Endothelial cell of umbilical vein (primary cell): ENCODE data around the gene TMOD1. TPM values are rescaled to one million over a fixed set of nuclear protein-coding genes. Genes with fewer than 3 reads are reported as not detected.

Experiments
- BruUV-seq: library from RNA; stranded (reverse); fragments of 400-500 nt; replicated peaks from 2 replicates; lab custom pipeline; 2021; lab: Mats Ljungman, UMichigan
- CTCF ChIA-PET: fragments of 300-600, 350-600 bp; sonication (Branson Sonifier 250); formaldehyde crosslinking; loops from one replicate; lab custom pipeline; 2021; ENCODE audit warnings: antibody characterized with exemption, inconsistent platforms; lab: Charles Lee
- POLR2A ChIA-PET: fragments of 300-600, 350-600 bp; sonication (Branson Sonifier 250); formaldehyde crosslinking; loops from one replicate; lab custom pipeline; 2021; ENCODE audit warnings: antibody characterized with exemption, inconsistent platforms; lab: Charles Lee
- DNase-seq: peaks from one replicate; pipeline ENCODE4 v3.0.0-alpha.2; 2011; ENCODE audit warnings: low read depth, low spot score
- FAIRE-seq: peaks from 2 replicates; lab custom pipeline; 2011; peaks lifted over from hg19 to GRCh38; lab: Jason Lieb, UNC
- H2AFZ ChIP-seq: 2 replicates; pipeline ENCODE4 v1.6.0; 2012; ENCODE audit warnings: low read depth, low read length, control low read depth, inconsistent platforms
- H3K27ac ChIP-seq: 2 replicates; pipeline ENCODE4 v1.5.1; 2011; ENCODE audit warnings: low read depth, mild to moderate bottlenecking, control low read depth, low read length, moderate library complexity; ENCODE audit not compliant: insufficient read depth
- H3K27me3 ChIP-seq, 2 experiments: 2 replicates each; pipeline versions ENCODE4 v1.6.0 to v1.6.1; 2011; ENCODE audit warnings: low read length in 2 of 2, mixed read lengths in 1 of 2; ENCODE audit not compliant: control insufficient read depth in 2 of 2, insufficient read depth in 2 of 2
- H3K36me3 ChIP-seq, 2 experiments: 2 replicates in 1 of 2; 3 replicates in 1 of 2; pipeline ENCODE4 v1.5.1; 2011; ENCODE audit warnings: low read length in 2 of 2, mild to moderate bottlenecking in 1 of 2, moderate library complexity in 1 of 2; ENCODE audit not compliant: control insufficient read depth in 2 of 2, insufficient read depth in 2 of 2; ENCODE audit errors: extremely low read depth in 1 of 2
- H3K4me1 ChIP-seq: 3 replicates; pipeline ENCODE4 v1.5.1; 2011; ENCODE audit warnings: mild to moderate bottlenecking, low read length; ENCODE audit not compliant: control insufficient read depth, insufficient read depth; ENCODE audit errors: extremely low read depth
- H3K4me2 ChIP-seq: 2 replicates; pipeline ENCODE4 v1.6.1; 2011; ENCODE audit warnings: low read length, control low read depth, mixed read lengths; ENCODE audit not compliant: insufficient read depth
- H3K4me3 ChIP-seq, 3 experiments: fragments of 200-600 bp in 1 of 3; sonication (generic), shearing (Covaris generic) in 1 of 3; replicated peaks in 1 of 3; 2 replicates each; pipeline ENCODE4 v1.5.1; 2011 to 2016; ENCODE audit warnings: control low read depth in 3 of 3, low read length in 3 of 3, mild to moderate bottlenecking in 2 of 3, inconsistent platforms in 1 of 3, low read depth in 1 of 3, moderate library complexity in 1 of 3; ENCODE audit not compliant: insufficient read depth in 1 of 3
- H3K79me2 ChIP-seq: 2 replicates; pipeline ENCODE4 v1.6.0; 2012; ENCODE audit warnings: low read length, inconsistent platforms; ENCODE audit not compliant: control insufficient read depth, insufficient read depth
- H3K9ac ChIP-seq: replicated peaks from 2 replicates; pipeline ENCODE3; 2011; ENCODE audit warnings: low read length, control low read depth; ENCODE audit not compliant: insufficient read depth; ENCODE audit errors: extremely low read depth
- H3K9me1 ChIP-seq: replicated peaks from 3 replicates; pipeline ENCODE4 v1.6.0; 2011; ENCODE audit warnings: mild to moderate bottlenecking, low read length; ENCODE audit not compliant: control insufficient read depth, insufficient read depth; ENCODE audit errors: extremely low read depth
- H3K9me3 ChIP-seq: replicated peaks from 2 replicates; pipeline ENCODE4 v1.5.1; 2012; ENCODE audit warnings: low read length, inconsistent platforms; ENCODE audit not compliant: control insufficient read depth, insufficient read depth
- H4K20me1 ChIP-seq: replicated peaks from 2 replicates; pipeline ENCODE3; 2011; ENCODE audit warnings: mild to moderate bottlenecking, low read length; ENCODE audit not compliant: control insufficient read depth, insufficient read depth; ENCODE audit errors: extremely low read depth
- EZH2 ChIP-seq: IDR thresholded peaks from 2 replicates; pipeline ENCODE4 v1.6.1; 2012; ENCODE audit warnings: borderline replicate concordance, low read depth, mild to moderate bottlenecking, moderate library complexity, low read length, inconsistent platforms; ENCODE audit not compliant: severe bottlenecking
- FOS ChIP-seq: IDR thresholded peaks from 2 replicates; pipeline ENCODE4 v1.6.1; 2011; ENCODE audit warnings: mild to moderate bottlenecking, low read length, moderate library complexity, borderline replicate concordance; ENCODE audit not compliant: insufficient read depth
- GATA2 ChIP-seq: IDR thresholded peaks from 2 replicates; pipeline ENCODE4 v1.7.0; 2011; ENCODE audit warnings: low read depth, mild to moderate bottlenecking, moderate library complexity, mixed read lengths, low read length; ENCODE audit not compliant: insufficient read length, insufficient read depth
- JUN ChIP-seq: IDR thresholded peaks from 2 replicates; pipeline ENCODE4 v1.6.1; 2011; ENCODE audit warnings: borderline replicate concordance, low read depth; ENCODE audit not compliant: insufficient read length, insufficient read depth
- MYC ChIP-seq: IDR thresholded peaks from one replicate; pipeline ENCODE4 v1.6.1; 2011; ENCODE audit warnings: mild to moderate bottlenecking, low read depth, low read length
- POLR2A ChIP-seq: IDR thresholded peaks from 2 replicates; pipeline ENCODE4 v1.6.1; 2012; ENCODE audit warnings: low read depth, mild to moderate bottlenecking, control low read depth, low read length
- POLR2AphosphoS5 ChIP-seq: IDR thresholded peaks from 2 replicates; pipeline ENCODE4 v1.6.1; 2012; ENCODE audit warnings: low read depth, mild to moderate bottlenecking, control low read depth, low read length, moderate library complexity; ENCODE audit not compliant: insufficient read depth
- dilution Hi-C: fragments of 300-500 bp; cut with MboI; formaldehyde crosslinking; loops from one replicate; pipeline ENCODE4 v1.15.0; 2019; ENCODE audit warnings: low sequenced_read_pairs; ENCODE audit not compliant: extremely low pct_ligation_motif_present
- intact Hi-C: fragments of 100-400 bp; cut with micrococcal nuclease; formaldehyde crosslinking; loops from one replicate; pipeline ENCODE4 v1.10.0; 2022
- polyA plus RNA-seq, 4 experiments: library from polyadenylated mRNA; depleted of rRNA in 3 of 4; stranded (reverse) in 3 of 4; unstranded in 1 of 4; fragments of >200 nt; gene quantifications; 2 replicates each; pipeline versions ENCODE4 v1.2.1 to v1.2.3, GENCODE V29; 2011 to 2012; ENCODE audit warnings: missing spikeins in 1 of 4
- total RNA-seq: library from RNA; stranded (reverse); gene quantifications from 2 replicates; pipeline ENCODE4 v1.2.3, GENCODE V29; 2021
- TF ChIP-seq, protein P1 (sequence below): IDR thresholded peaks from 2 replicates; pipeline ENCODE4 v1.6.1; 2011; ENCODE audit not compliant: insufficient read depth, insufficient read length
- TF ChIP-seq, protein P2 (sequence below), 2 donors: IDR thresholded peaks; 1 replicate in 1 of 2; 2 replicates in 1 of 2; pipeline ENCODE4 v1.5.1; 2011; ENCODE audit warnings: low read length in 2 of 2, mild to moderate bottlenecking in 2 of 2, moderate library complexity in 2 of 2, control low read depth in 1 of 2, inconsistent platforms in 1 of 2, low read depth in 1 of 2; ENCODE audit not compliant: insufficient read depth in 1 of 2; ENCODE audit errors: extremely low read depth in 1 of 2

The TMOD1 gene
- total and polyA plus RNA-seq, 2 donors (not counting 3 experiments of a cell fraction or from before 2014, with no cell fraction given): 0.26 to 1.4 TPM

DNA sequence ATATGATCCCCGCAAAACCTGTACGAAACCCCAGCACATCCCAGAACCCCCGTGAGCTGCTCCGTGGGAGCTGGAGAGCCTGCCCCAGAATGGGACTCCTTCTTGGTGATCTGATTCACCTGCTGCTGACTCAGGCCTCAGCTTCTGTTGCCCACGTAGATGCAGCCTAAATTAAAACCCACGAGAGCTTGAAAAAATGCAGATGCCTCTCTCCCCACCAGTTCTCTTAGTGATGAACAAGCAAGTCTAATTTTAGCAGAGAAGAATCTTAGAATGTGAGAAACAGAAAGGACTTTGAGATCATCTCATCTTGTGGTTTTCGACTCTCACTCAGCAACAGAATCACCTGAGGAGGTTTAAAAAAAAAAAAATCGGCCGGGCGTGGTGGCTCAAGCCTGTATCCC, 57.6 kb downstream of the TMOD1 start:
- Histone ChIP-seq H3K27ac (no peak overlapping the region), H3K4me1 (peaks cover 15% of the 10 kb centered on the region), H3K9me3 (no peaks in the 10 kb centered on the region), H3K4me2 (no peak overlapping the region), H3K9ac (no peak overlapping the region), H3K79me2 (no peaks in the 10 kb centered on the region), H3K27me3 (peaks cover 22 to 26% of the 10 kb centered on the region in 2 experiments), H3K36me3 (no peaks in the 10 kb centered on the region), H3K4me3 (no peak overlapping the region), H4K20me1 (no peaks in the 10 kb centered on the region), H2AFZ (no peak overlapping the region), H3K9me1 (no peaks in the 10 kb centered on the region)
- CTCF ChIA-PET: interaction anchor here (1.2 to 2.5 kb wide), 3 partner anchors 39 to 90 kb away, joined by 4 to 10 read pairs (median 7); no protein-coding TSS in a partner anchor
- dilution Hi-C loops: no loop called here
- POLR2A ChIA-PET: no interaction called here
- FAIRE-seq (no peak), DNase-seq (no peak)
- intact Hi-C loops: no loop called here
- no peak for TF ChIP-seq EZH2
- no peak for TF ChIP-seq FOS
- TF ChIP-seq, protein P1, sequence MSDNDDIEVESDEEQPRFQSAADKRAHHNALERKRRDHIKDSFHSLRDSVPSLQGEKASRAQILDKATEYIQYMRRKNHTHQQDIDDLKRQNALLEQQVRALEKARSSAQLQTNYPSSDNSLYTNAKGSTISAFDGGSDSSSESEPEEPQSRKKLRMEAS: no peak
- no peak for TF ChIP-seq GATA2
- no peak for TF ChIP-seq MYC
- TF ChIP-seq, protein P2, sequence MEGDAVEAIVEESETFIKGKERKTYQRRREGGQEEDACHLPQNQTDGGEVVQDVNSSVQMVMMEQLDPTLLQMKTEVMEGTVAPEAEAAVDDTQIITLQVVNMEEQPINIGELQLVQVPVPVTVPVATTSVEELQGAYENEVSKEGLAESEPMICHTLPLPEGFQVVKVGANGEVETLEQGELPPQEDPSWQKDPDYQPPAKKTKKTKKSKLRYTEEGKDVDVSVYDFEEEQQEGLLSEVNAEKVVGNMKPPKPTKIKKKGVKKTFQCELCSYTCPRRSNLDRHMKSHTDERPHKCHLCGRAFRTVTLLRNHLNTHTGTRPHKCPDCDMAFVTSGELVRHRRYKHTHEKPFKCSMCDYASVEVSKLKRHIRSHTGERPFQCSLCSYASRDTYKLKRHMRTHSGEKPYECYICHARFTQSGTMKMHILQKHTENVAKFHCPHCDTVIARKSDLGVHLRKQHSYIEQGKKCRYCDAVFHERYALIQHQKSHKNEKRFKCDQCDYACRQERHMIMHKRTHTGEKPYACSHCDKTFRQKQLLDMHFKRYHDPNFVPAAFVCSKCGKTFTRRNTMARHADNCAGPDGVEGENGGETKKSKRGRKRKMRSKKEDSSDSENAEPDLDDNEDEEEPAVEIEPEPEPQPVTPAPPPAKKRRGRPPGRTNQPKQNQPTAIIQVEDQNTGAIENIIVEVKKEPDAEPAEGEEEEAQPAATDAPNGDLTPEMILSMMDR (IDR thresholded peaks at IDR 0.05; ENCODE audit: extremely low read depth in 1 of 2, insufficient read depth in 1 of 2, low read depth in 1 of 2, low read length in 2 of 2): no peak
- no peak for TF ChIP-seq JUN
- TF ChIP-seq POLR2A: no peak
- TF ChIP-seq POLR2AphosphoS5: no peak
- no TSS peak for BruUV-seq
